ENCODE data around the gene NEURL1B. TPM values are rescaled to one million over a fixed set of nuclear protein-coding genes. Genes with fewer than 3 reads are reported as not detected.

Gene NEURL1B
- total and polyA plus RNA-seq, 10 of the 15 experiments (the other 5 are each of a cell fraction or from before 2014, with no cell fraction given), result 0.04 to 0.28 (median 0.05) TPM; not detected in 4

DNA sequence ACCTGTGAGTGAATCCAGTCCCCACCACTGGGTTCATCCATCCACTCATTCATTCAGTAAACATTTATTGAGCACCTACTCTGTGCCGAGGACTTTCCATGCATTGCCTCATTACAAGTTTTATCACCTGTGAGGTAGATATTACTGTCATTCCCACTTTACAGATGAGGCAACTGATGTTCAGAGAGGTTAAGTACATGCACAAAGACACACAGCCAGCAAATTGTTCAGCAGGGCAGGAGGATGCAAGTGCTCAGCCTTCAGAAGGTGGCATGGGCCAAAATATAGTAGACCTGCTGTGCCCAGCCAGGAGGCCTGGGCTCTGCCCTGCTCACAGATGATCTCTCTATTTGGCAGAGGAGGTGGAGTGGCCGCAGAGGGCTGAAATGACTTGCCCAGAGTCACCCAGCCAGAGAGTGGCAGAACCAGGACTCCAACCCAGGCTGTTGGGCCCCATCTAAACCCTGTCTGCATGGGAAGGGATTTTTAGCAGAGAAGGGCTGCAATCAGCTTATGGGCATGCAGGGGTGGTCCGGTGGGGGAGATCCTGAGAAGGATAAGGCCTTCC is 7.6 kb upstream of the NEURL1B start:
- no peaks in the 10 kb centered on the region for H3K4me1 ChIP-seq (ENCODE audit: control insufficient read depth, insufficient read depth, low read length)
- 40% methylated on average over 3 of the region's 3 CpGs for WGBS (ENCODE audit: insufficient coverage, insufficient replicate concordance, low lambda C conversion rate, missing lambda C conversion rate)
- TF ChIP-seq SUZ12 (IDR thresholded peaks at IDR 0.05; ENCODE audit: unreplicated experiment) (no peak), HDGF (IDR thresholded peaks at IDR 0.05) (no peak), CHD4 (IDR thresholded peaks at IDR 0.05) (no peak), RFX5 (IDR thresholded peaks at IDR 0.05; ENCODE audit: low read depth, low read length) (no peak), SMC3 (IDR thresholded peaks at IDR 0.05; ENCODE audit: borderline replicate concordance, low read length) (no peak), SMAD1 (IDR thresholded peaks at IDR 0.05; ENCODE audit: low read depth, partially characterized antibody) (no peak), STAT3 (IDR thresholded peaks at IDR 0.05; ENCODE audit: low read depth, low read length) (no peak), LARP7 (IDR thresholded peaks at IDR 0.05) (no peak), SKIL (IDR thresholded peaks at IDR 0.05; ENCODE audit: low read depth, poor library complexity, severe bottlenecking) (no peak), NFYB (IDR thresholded peaks at IDR 0.05; ENCODE audit: insufficient read depth, low read depth, low read length) (no peak), BCL3 (IDR thresholded peaks at IDR 0.05; ENCODE audit: borderline replicate concordance, insufficient read depth, low read depth, low read length, poor library complexity, severe bottlenecking) (no peak), DPF2 (IDR thresholded peaks at IDR 0.05) (no peak), STAT1 (conservative IDR thresholded peaks at IDR 0.05) (no peak), SREBF1 (IDR thresholded peaks at IDR 0.05; ENCODE audit: low read length) (no peak), JUND (IDR thresholded peaks at IDR 0.05; ENCODE audit: low read depth, low read length) (no peak), SIN3A (IDR thresholded peaks at IDR 0.05; ENCODE audit: low read depth, low read length) (no peak), BHLHE40 (IDR thresholded peaks at IDR 0.05; ENCODE audit: borderline replicate concordance in 1 of 2, low read depth in 2 of 2, low read length in 1 of 2) (no peak), GATAD2B (conservative IDR thresholded peaks at IDR 0.05; ENCODE audit: low read depth) (no peak)
- TF ChIP-seq, protein P1, sequence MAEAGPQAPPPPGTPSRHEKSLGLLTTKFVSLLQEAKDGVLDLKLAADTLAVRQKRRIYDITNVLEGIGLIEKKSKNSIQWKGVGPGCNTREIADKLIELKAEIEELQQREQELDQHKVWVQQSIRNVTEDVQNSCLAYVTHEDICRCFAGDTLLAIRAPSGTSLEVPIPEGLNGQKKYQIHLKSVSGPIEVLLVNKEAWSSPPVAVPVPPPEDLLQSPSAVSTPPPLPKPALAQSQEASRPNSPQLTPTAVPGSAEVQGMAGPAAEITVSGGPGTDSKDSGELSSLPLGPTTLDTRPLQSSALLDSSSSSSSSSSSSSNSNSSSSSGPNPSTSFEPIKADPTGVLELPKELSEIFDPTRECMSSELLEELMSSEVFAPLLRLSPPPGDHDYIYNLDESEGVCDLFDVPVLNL (IDR thresholded peaks at IDR 0.05; ENCODE audit: low read depth, low read length), result no peak
- TF ChIP-seq, protein P2, sequence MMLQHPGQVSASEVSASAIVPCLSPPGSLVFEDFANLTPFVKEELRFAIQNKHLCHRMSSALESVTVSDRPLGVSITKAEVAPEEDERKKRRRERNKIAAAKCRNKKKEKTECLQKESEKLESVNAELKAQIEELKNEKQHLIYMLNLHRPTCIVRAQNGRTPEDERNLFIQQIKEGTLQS (IDR thresholded peaks at IDR 0.05; ENCODE audit: borderline replicate concordance, extremely low read depth, low read depth, low read length), result no peak
- DNase-seq (ENCODE audit: low read depth, low spot score), result no peak
- no peak overlapping the region for H3K4me2 ChIP-seq (ENCODE audit: control insufficient read depth, insufficient read depth)
- RAD21 ChIA-PET (ENCODE audit: unreplicated experiment), result no interaction called here
- no peak overlapping the region for H3K9ac ChIP-seq (ENCODE audit: control insufficient read depth, insufficient read depth, low read length)
- intact Hi-C loops (cut with micrococcal nuclease; ENCODE audit: unreplicated experiment) (no loop called here), in situ Hi-C loops (cut with MboI) (no loop called here)
- SMC1A ChIA-PET (ENCODE audit: uncharacterized antibody, unreplicated experiment), result no interaction called here
- no peak overlapping the region for H3K4me3 ChIP-seq
- no peak overlapping the region for H3K27ac ChIP-seq (ENCODE audit: control insufficient read depth, insufficient read depth)
- no peak for FAIRE-seq
- H3K79me2 ChIP-seq (ENCODE audit: control insufficient read depth, insufficient read depth, low read length), result no peaks in the 10 kb centered on the region
- ATAC-seq, result no peak
- POLR2A ChIA-PET, result no interaction called here
- H3K36me3 ChIP-seq (ENCODE audit: control insufficient read depth in 2 of 2, insufficient read depth in 2 of 2, low read length in 1 of 2), result no peaks in the 10 kb centered on the region
- H3K27me3 ChIP-seq (replicated peaks in 1 of 2; ENCODE audit: control insufficient read depth in 2 of 2, insufficient read depth in 2 of 2, low read length in 1 of 2), result peaks cover 0 to 1% of the 10 kb centered on the region in 2 experiments; a peak in 2 of 4 replicates
- H3K9me3 ChIP-seq (replicated peaks; ENCODE audit: control insufficient read depth, insufficient read depth, low read length), result no peaks in the 10 kb centered on the region
- CTCF ChIA-PET, result no interaction called here
- no peaks in the 10 kb centered on the region for H4K20me1 ChIP-seq (ENCODE audit: control insufficient read depth, insufficient read depth)
- H2AFZ ChIP-seq (ENCODE audit: control insufficient read depth, low read depth, low read length), result no peak overlapping the region
- no TSS peak for BruUV-seq (replicated peaks)
